GM21786 (cell line): ENCODE results near the gene THOC5.
"Not testable (repeated sequence)": the region's sequence is repeated elsewhere in the genome, so short reads cannot be mapped to it uniquely, and the experiment has no call there.

Experiments
- ATAC-seq: cut with Tn5 transposase; IDR thresholded peaks from one replicate; pipeline ENCODE4 v1.9.1; 2021; ENCODE audit not compliant: unreplicated experiment

The THOC5 gene

GRCh38 chr22:29553351-29554224 is at the start of gene THOC5:
TSS of gene THOC5 (minus strand) at chr22:29553757. CDS start at chr22:29549147, 4,610 bp downstream.
- ATAC-seq: peak; percentile 97

- ATAC-seq: no peak
These were observed 45.1 kb upstream of the THOC5 start for GRCh38 chr22:29598684-29599020.

GRCh38 chr22:29597871-29598683 is 44.5 kb upstream of the THOC5 start:
- ATAC-seq: not testable (repeated sequence)

- no peak for ATAC-seq
These were observed 42.9 kb upstream of the THOC5 start for GRCh38 chr22:29596408-29596807.

GRCh38 chr22:29594447-29594846 is 40.9 kb upstream of the THOC5 start:
- not testable (repeated sequence) for ATAC-seq

- ATAC-seq: no peak
These were observed 40.4 kb upstream of the THOC5 start for GRCh38 chr22:29593923-29594322.

DNA sequence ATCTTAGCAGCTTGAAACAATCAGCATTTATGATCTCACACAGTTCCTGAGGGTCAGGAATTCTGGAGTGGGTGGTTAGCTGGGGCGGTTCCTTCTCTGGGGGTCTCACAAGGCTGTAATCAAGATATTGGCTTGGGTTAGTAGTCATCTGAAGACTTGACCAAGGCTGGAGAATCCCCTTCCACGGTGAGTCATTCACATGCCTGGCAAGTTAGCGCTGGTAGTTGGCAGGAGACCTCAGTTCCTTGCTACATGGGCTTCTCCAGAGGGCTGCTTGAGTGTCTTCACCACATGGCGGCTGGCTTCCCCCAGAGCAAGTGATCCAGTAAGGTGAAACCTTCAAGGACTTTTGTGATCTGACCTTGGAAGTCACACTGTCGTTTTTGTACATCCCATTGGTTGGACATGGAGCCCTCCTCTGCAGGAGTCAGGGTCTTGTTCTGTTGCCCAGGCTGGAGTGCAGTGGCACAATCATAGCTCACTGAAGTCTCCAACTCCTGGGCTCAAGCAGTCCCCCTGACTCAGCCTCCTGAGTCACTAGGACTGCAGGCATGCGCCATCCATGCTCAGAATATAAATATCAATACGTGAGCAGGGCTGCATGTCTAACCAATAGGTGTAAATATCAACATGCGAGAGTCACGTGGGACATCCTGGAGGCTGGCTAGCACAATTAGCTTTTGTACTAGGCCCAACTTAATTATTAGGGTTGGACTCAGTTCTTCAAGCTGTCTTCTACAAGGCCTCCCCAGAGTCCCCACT is 34.6 kb upstream of the THOC5 start:
- ATAC-seq: no peak

- not testable (repeated sequence) for ATAC-seq
These were observed 32.7 kb upstream of the THOC5 start for GRCh38 chr22:29586193-29586705.

DNA sequence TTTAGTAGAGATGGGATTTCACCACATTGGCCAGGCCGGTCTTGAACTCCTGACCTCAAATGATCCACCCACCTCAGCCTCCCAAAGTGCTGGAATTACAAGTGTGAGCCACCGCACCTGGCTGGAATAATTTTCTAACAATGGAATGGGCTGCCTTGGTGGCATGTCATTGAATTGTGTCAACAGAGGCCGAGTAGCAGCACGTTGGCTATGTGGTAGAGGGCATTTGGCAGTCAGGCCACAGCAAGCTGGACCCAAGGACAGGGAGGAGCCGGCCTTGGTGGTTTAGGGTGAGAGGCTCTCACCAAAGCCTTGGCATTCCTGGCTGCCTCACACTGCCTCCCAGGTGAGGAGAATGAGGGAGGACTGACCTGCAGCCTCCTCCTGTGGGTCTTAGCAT is 31.4 kb upstream of the THOC5 start:
- no peak for ATAC-seq

DNA sequence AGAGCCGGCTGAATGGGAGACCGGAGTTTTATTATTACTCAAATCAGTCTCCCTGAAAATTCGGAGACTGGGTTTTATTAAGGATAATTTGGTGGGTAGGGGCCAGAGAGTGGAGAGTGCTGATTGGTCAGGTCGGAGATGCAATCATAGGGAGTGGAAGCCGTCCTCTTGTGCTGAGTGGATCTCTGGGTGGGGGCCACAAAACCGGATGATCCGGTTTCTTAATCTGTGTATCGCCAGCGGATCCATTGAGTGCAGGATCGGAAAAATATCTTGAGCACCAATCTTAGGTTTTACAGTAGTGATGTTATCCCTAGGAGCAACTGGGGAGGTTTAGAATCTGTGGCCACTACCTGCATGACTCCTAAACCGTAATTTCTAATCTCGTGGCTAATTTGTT is 28.2 kb upstream of the THOC5 start:
- no peak for ATAC-seq

DNA sequence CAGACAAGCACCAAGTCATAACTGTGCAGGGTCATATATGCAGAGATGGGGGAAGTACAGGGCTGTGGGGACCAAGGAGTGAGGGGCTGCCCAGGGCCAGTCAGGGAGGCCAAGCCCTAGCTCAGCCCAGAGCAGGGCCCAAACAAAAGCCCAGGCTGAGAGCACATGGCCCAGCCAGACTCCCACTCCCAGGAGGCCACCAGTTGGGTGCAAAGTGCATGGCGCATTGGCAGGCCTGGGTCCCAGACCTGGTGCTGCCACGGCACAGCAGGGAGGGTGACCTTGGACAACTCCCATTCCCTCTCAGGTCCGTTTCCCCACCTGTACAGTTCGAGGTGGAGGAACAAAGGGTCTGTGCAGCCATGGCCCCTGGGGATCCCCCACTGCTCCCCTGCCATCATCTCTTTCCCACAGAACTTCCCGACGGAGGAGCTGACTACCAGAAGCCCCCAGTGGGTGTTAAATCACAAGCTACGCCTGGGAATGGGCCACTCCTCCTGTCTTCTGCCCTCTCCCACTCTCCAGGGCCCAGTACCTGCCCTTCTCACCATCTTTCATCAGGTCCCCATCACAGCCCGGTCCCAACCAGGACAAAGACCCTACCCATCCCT is 26.7 kb upstream of the THOC5 start:
- no peak for ATAC-seq

DNA sequence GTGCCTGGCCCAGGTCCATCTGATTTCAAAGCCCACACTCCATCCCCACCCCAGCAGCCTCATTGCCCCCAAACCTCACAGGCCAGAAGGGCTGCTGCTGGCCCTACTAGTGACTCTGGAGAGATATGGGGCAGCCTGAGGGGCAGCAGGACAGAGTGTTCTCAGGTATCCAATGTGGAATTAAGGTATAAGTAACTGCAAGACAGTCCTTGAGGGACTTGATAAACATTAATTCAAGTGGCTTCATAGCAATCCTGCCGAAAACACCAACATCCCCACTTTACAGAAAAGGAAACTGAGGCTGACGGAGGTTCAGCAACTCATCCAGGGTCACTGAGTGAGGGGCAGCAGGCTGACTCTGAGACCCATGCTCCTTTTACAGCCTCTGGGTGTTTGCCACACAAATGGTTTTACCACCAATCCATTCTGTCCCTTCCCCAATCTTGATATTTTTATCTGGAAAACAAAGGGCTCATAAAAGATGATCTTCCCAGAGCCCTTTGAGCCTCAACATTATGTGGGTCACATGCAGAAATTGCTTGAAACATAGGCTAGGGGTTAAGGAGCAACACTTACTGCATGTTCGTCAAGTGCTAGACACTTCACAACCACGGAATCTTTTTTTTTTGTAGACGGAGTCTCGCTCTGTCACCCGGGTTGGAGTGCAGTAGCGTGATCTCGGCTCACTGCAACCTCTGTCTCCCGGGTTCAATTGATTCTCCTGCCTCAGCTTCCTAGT is 25.1 kb upstream of the THOC5 start:
- ATAC-seq: no peak

GRCh38 chr22:29574762-29575450 is 21.3 kb upstream of the THOC5 start:
- ATAC-seq: no peak

DNA sequence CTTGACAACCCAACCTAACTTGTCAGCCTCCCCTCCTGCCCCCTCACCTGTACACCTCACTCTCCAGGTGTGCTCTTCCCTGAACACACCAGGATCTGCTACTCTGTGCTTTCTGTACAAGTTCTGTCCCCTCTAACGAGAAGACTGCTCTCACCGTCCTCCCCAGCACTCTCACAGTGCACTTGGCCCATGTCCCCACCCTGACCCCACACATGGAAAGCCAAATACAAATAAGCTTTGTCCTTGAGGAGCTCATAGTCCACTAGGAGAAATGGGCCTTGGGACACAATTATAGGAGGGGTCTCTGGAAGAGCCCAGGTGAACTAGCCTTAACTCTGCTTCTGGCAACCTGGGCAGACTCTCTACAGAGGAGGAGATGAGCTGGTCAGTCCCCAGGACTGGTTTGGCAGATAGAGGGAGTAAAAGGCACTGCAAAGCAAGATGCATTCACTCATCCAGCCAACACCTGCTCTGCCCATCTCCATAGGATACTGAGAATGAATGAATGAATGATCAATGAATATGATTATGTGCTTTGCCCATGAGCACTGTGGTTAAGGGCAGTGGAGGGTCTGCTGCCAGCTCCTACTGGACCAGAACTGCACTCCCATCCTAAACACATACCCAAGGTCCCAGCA is 17.5 kb upstream of the THOC5 start:
- ATAC-seq: no peak

GRCh38 chr22:29570456-29570855 is 16.9 kb upstream of the THOC5 start:
- ATAC-seq: no peak

DNA sequence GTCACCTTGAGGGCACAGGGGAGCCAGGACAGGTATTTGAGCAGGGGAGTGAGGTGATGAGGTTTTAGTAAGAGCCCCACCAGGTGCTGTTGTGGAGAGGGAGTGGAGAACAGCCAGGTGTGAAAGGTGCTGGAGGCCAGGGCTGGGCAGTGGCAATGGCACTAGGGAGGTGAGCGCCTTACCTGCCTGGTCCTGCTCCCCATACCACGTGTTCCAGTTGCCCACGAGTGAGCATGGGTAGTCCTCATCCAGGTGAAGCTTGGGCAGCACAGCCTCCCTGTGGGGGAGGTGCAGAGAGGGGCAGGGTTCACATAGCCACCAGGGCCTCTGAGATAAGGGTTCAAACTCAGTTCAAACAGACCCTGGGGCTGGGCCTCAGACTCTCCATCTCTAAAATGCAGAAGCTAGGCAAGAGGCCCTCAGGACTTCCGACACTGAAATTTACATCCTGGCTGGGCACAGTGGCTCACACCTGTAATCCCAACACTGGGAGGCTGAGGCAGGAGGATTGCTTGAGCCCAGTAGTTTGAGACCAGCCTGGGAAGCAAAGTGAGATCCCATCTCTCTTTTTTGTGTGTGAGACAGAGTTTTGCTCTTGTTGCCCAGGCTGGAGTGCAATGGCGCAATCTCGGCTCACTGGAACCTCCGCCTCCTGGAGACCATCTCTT is 15.6 kb upstream of the THOC5 start:
- no peak for ATAC-seq

- no peak for ATAC-seq
These were observed 13.8 kb upstream of the THOC5 start for GRCh38 chr22:29567338-29567737.

DNA sequence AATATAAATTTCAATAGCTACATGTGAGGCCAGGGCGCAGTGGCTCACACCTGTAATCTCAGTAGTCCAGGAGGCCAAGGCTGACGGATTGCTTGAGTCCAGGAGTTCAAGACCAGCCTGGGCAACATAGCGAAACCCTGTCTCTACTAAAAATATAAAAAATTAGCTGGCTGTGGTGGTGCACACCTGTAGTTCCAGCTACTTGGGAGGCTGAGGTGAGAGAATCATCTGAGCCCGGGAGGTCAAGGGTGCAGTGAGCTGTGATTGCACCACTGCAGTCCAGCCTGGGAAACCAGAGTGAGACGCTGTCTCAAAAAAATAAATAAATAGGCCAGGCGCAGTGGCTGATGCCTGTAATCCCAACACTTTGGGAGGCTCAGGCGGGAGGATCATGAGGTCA is 13.0 kb upstream of the THOC5 start:
- not testable (repeated sequence) for ATAC-seq
